Natural killer cell treated with Interleukin-12 subunit alpha and Interleukin-12 subunit beta and Interleukin-15 and Interleukin-18, amount 100 ng/mL, for 72 hours (primary cell): ENCODE measurements around the gene PCNX2. TPM values are rescaled to one million over a fixed set of nuclear protein-coding genes. Genes with fewer than 3 reads are reported as not detected.
"Not testable (repeated sequence)": the region's sequence is repeated elsewhere in the genome, so short reads cannot be mapped to it uniquely, and the experiment has no call there.

Experiments
- ATAC-seq, 2 donors: fragments of 150-1000 bp; cut with Tn5 transposase in 1 of 2; sonication (Bioruptor Pico), chemical (Tn5 transposase) in 1 of 2; 2 replicates each; pipeline ENCODE4 v1.10.0; 2021
- DNase-seq: peaks from one replicate; pipeline ENCODE4 v3.0.0; 2022; ENCODE audit warnings: low spot score
- H3K27ac Mint-ChIP-seq, 2 donors: 1 replicate in 1 of 2; 2 replicates in 1 of 2; pipeline ENCODE4 v1.8.0; 2022; ENCODE audit warnings: mixed read lengths in 2 of 2, mild to moderate bottlenecking in 1 of 2, moderate library complexity in 1 of 2
- H3K27me3 Mint-ChIP-seq, 2 donors: 1 replicate in 1 of 2; 2 replicates in 1 of 2; pipeline ENCODE4 v1.8.0; 2022; ENCODE audit warnings: mixed read lengths in 2 of 2
- H3K36me3 Mint-ChIP-seq: one replicate; pipeline ENCODE4 v1.8.0; 2022; ENCODE audit warnings: mixed read lengths
- H3K4me1 Mint-ChIP-seq, 2 donors: 1 replicate in 1 of 2; 2 replicates in 1 of 2; pipeline ENCODE4 v1.8.0; 2022; ENCODE audit warnings: low read depth in 2 of 2, mixed read lengths in 2 of 2, mild to moderate bottlenecking in 1 of 2
- H3K4me3 Mint-ChIP-seq: one replicate; pipeline ENCODE4 v1.8.0; 2022; ENCODE audit warnings: mixed read lengths
- H3K9me3 Mint-ChIP-seq: 2 replicates; pipeline ENCODE4 v1.8.0; 2022; ENCODE audit warnings: mixed read lengths
- total RNA-seq, 2 donors: library from RNA; stranded (reverse); gene quantifications; one replicate each; pipeline ENCODE4 v1.2.3, GENCODE V29; 2022

PCNX2 gene
- total RNA-seq, 2 donors from 2014 or later, result 7.1 to 30.8 TPM

DNA sequence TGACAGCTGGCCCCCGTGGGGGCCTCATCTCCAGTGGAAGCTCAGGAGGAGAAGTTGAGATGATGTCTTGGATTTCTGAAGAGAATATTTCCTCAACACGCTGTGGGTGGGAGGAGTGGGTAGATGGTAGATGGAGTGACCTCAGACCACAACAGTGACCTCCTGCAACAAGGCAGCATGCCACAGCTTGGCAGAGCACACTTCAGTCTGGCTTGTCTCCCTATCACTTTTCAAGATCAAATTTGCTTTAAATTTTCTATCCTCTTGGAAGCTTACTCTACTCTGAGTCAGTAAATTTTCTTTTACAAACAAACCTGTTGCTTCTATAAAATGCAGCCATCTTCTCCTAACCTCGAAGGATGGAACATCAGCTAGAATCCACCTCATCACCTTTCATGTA, 285.4 kb downstream of the PCNX2 start:
- H3K4me3 Mint-ChIP-seq, result no peak overlapping the region
- peaks cover 0 to 3% of the 10 kb centered on the region in 2 donors for H3K4me1 Mint-ChIP-seq
- H3K36me3 Mint-ChIP-seq, result no peaks in the 10 kb centered on the region
- H3K27me3 Mint-ChIP-seq, result no peaks in the 10 kb centered on the region
- no peak for ATAC-seq
- H3K27ac Mint-ChIP-seq, result no peak overlapping the region
- no peak for DNase-seq
- no peaks in the 10 kb centered on the region for H3K9me3 Mint-ChIP-seq

- Mint-ChIP-seq H3K4me3 (no peak overlapping the region), H3K4me1 (peaks cover 0 to 3% of the 10 kb centered on the region in 2 donors), H3K27ac (no peak overlapping the region), H3K27me3 (no peaks in the 10 kb centered on the region), H3K9me3 (no peaks in the 10 kb centered on the region), H3K36me3 (peaks cover 6% of the 10 kb centered on the region)
- DNase-seq, result no peak
- ATAC-seq, result no peak
Observed at GRCh38 chr1:233006541-233006973, 289.0 kb downstream of the PCNX2 start.

- no peak overlapping the region for H3K27ac Mint-ChIP-seq
- peaks cover 6% of the 10 kb centered on the region for H3K36me3 Mint-ChIP-seq
- no peak overlapping the region for H3K4me3 Mint-ChIP-seq
- H3K9me3 Mint-ChIP-seq, result no peaks in the 10 kb centered on the region
- peaks cover 0 to 3% of the 10 kb centered on the region in 2 donors for H3K4me1 Mint-ChIP-seq
- H3K27me3 Mint-ChIP-seq, result no peaks in the 10 kb centered on the region
- no peak for DNase-seq
- no peak for ATAC-seq
Observed at GRCh38 chr1:233006108-233006507, 289.4 kb downstream of the PCNX2 start.

DNA sequence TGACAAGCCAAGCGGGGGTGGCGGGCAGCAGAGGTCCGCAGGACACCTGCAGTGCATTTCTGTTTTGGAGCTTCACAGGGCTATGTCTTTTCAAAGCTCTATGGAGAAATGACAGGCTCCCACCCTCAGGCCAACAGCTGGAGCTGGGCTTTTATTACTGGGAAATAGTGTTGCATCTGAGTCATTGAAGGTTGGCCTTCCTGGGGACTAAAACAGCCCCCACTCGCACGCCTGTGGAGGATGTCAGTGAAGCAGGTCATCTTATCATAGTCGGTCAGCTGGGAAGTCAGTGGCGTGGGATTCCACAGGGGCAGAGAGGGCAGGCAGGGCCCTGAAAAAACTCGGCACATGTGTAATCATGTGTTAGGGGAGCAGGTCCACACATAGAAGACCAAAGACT, 289.8 kb downstream of the PCNX2 start:
- H3K27me3 Mint-ChIP-seq, result no peaks in the 10 kb centered on the region
- DNase-seq, result no peak
- H3K4me3 Mint-ChIP-seq, result no peak overlapping the region
- H3K4me1 Mint-ChIP-seq, result peaks cover 0 to 3% of the 10 kb centered on the region in 2 donors
- no peaks in the 10 kb centered on the region for H3K9me3 Mint-ChIP-seq
- ATAC-seq, result no peak
- peaks cover 6% of the 10 kb centered on the region for H3K36me3 Mint-ChIP-seq
- no peak overlapping the region for H3K27ac Mint-ChIP-seq

GRCh38 chr1:233005156-233005555, 290.4 kb downstream of the PCNX2 start:
- no peaks in the 10 kb centered on the region for H3K9me3 Mint-ChIP-seq
- DNase-seq, result no peak
- H3K27me3 Mint-ChIP-seq, result no peaks in the 10 kb centered on the region
- no peak overlapping the region for H3K4me3 Mint-ChIP-seq
- ATAC-seq, result no peak
- H3K4me1 Mint-ChIP-seq, result peaks cover 0 to 5% of the 10 kb centered on the region in 2 donors
- H3K27ac Mint-ChIP-seq, result no peak overlapping the region
- peaks cover 6% of the 10 kb centered on the region for H3K36me3 Mint-ChIP-seq

DNA sequence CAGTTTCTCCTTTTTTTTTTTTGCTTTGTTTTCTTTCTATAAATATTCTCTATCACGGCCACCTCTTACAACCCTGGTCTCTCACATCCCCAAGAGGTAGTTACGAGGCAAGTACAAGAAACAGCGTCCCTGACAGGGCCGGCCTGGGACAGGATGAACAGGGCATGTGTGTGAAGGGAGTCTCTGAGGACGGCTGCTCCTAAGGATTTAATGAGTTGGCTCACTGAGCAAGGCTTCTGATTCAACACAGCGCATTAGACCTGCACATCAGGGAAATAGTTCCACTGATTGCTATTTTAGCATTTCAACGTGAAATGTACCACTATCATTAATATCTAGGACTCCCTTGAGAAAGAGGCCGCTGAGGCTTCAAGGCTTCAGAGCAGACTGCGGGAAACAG, 291.1 kb downstream of the PCNX2 start:
- peaks cover 6% of the 10 kb centered on the region for H3K36me3 Mint-ChIP-seq
- no peaks in the 10 kb centered on the region for H3K9me3 Mint-ChIP-seq
- peaks cover 0 to 5% of the 10 kb centered on the region in 2 donors for H3K4me1 Mint-ChIP-seq
- H3K27me3 Mint-ChIP-seq, result no peaks in the 10 kb centered on the region
- no peak for DNase-seq
- ATAC-seq, result no peak
- no peak overlapping the region for H3K4me3 Mint-ChIP-seq
- no peak overlapping the region for H3K27ac Mint-ChIP-seq

DNA sequence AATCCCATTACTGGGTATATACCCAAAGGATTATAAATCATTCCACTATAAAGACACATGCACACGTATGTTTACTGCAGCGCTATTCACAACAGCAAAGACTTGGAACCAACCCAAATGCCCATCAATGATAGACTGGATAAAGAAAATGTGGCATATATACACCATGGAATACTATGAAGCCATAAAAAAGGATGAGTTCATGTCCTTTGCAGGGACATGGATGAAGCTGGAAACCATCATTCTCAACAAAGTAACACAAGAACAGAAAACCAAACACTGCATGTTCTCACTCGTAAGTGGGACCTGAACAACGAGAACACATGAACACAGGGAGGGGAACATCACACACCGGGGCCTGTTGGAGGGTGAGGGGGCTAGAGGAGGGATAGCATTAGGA, 291.9 kb downstream of the PCNX2 start:
- DNase-seq, H3K4me3 Mint-ChIP-seq, H3K9me3 Mint-ChIP-seq, H3K4me1 Mint-ChIP-seq, H3K36me3 Mint-ChIP-seq, H3K27me3 Mint-ChIP-seq, H3K27ac Mint-ChIP-seq, ATAC-seq: not testable (repeated sequence)

DNA sequence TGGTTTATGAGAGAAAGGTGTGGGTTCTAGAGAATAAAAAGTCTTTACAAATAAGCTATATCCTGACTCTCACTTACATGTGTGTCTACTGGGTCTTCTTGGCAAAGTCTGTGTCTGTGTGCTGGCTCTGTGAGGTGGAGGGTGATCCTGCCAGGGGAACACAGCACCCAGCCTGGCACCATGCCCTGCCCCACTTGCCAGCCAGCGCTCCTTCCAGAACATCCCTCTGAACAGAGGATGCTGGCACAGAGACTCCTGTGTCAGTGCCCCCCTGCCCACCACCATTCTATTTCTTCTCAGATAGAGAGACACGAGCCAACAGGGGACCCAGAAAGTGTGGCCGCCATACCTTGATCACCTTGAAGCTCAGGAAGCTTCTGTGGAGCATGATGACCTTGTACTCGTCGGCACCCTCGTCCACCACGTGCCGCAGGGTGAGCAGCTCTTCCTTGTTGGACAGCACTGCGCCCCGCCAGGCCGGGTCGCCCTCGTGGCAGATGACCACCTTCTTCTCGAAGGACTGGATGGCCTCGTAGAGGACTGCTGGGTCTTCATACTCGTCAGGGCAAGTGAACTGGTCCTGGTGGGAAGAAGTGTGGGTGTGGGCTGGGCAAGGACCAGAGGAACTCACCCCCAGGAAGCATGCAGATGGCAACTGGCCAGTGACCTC, 295.4 kb downstream of the PCNX2 start:
- ATAC-seq (no peak), DNase-seq (no peak)
- Mint-ChIP-seq H3K27ac (no peak overlapping the region), H3K4me1 (peaks cover 0 to 2% of the 10 kb centered on the region in 2 donors), H3K27me3 (no peaks in the 10 kb centered on the region), H3K4me3 (no peak overlapping the region), H3K36me3 (peaks cover 16% of the 10 kb centered on the region), H3K9me3 (no peaks in the 10 kb centered on the region)

- Mint-ChIP-seq H3K27me3 (no peaks in the 10 kb centered on the region), H3K9me3 (no peaks in the 10 kb centered on the region), H3K27ac (no peak overlapping the region), H3K36me3 (peaks cover 26% of the 10 kb centered on the region), H3K4me3 (no peak overlapping the region), H3K4me1 (peaks cover 0 to 2% of the 10 kb centered on the region in 2 donors)
- ATAC-seq (no peak), DNase-seq (no peak)
Observed at GRCh38 chr1:232998646-232999045, 296.9 kb downstream of the PCNX2 start.

DNA sequence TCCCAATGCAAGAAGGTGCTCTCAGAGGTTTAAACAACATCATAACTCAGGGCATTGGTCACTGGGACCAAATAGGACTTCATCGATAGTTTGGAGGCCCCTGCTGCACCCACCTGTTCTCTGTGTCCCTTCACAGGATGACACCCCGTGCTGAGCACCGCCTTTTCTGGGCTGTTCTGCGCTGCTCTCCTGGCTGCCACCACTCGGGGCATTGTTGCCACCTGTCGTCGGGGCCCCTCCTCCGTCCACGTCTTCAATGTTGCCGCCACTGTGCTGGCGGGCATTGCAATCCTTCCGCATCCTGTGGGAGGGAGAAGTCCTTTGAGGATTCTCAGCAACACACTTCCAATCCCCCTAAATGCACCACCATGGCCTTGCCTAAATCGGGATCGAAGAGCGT, 297.4 kb downstream of the PCNX2 start:
- H3K27ac Mint-ChIP-seq, result no peak overlapping the region
- H3K4me1 Mint-ChIP-seq, result peaks cover 0 to 2% of the 10 kb centered on the region in 2 donors

DNA sequence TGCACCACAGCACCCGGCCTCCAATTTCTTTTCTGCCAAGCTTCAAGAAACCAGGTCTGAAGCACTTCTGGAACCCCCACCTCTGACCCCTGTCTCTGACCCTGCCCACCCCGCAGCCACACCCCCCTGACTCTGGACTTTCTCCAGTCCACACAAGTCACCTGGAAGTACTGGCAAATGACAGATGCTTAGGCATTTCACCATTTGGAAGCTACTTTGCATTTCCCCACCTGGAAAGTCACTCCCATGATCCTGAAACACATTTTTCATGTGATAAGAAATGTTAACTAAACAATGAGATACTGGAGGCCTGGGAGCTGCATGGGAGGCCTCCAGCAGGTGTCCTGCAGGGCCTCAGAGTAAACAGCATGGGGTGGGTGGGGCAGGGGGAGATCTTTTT, 299.4 kb downstream of the PCNX2 start:
- no peak overlapping the region for H3K27ac Mint-ChIP-seq
- peaks cover 0 to 2% of the 10 kb centered on the region in 2 donors for H3K4me1 Mint-ChIP-seq
- H3K9me3 Mint-ChIP-seq, result no peaks in the 10 kb centered on the region
- no peak overlapping the region for H3K4me3 Mint-ChIP-seq
- no peaks in the 10 kb centered on the region for H3K27me3 Mint-ChIP-seq
- H3K36me3 Mint-ChIP-seq, result peaks cover 27% of the 10 kb centered on the region
- ATAC-seq (no peak), DNase-seq (no peak)

More for the DNA sequence above, 297.4 kb downstream of the PCNX2 start:
- no peak overlapping the region for H3K4me3 Mint-ChIP-seq
- ATAC-seq, result no peak
- H3K27me3 Mint-ChIP-seq, result no peaks in the 10 kb centered on the region
- DNase-seq, result no peak
- H3K9me3 Mint-ChIP-seq, result no peaks in the 10 kb centered on the region
- peaks cover 29% of the 10 kb centered on the region for H3K36me3 Mint-ChIP-seq

DNA sequence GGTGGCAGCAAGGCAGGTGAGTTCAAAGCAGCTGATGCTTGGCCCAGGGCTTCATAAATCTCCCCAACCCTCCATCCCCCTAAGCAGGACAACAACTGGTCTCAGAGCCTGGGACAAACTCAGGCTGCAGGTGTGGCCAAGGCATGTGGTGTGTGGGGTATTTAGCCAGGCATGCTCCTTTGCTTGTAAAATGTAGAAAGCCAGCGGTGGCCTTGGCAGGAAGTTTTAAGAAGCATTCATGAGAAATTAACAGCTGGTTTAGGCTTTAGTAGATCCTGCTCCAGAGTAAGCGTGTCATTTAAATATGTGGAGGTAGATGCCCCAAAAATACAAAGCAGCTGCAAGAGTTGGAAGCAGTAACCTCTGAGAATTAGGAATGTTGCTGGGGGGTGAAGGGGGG, 300.3 kb downstream of the PCNX2 start:
- Mint-ChIP-seq H3K9me3 (no peaks in the 10 kb centered on the region), H3K27ac (no peak overlapping the region), H3K36me3 (peaks cover 27% of the 10 kb centered on the region), H3K27me3 (no peaks in the 10 kb centered on the region), H3K4me3 (no peak overlapping the region), H3K4me1 (no peaks in the 10 kb centered on the region)
- ATAC-seq (no peak), DNase-seq (no peak)

DNA sequence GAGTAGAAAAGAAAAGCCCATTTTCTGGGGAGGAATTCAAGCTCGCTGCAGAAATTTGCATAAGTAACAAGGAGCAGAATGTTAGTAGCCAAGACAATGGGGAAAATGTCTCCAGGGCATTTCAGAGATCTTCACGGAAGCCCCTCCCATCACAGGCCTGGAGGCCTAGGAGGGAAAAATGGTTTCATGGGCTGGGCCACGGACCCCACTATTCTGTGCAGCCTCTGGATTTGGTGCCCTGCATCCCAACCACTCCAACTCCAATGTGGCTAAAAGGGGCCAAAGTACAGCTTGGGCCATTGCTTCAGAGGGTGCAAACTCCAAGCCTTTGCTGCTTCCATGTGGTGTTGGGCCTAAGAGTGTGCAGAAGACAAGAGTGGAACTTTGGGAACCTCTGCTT, 302.0 kb downstream of the PCNX2 start:
- Mint-ChIP-seq H3K4me1 (no peaks in the 10 kb centered on the region), H3K9me3 (no peaks in the 10 kb centered on the region), H3K4me3 (no peak overlapping the region), H3K36me3 (peaks cover 27% of the 10 kb centered on the region), H3K27ac (no peak overlapping the region), H3K27me3 (no peaks in the 10 kb centered on the region)
- DNase-seq (no peak), ATAC-seq (no peak)

GRCh38 chr1:232992227-232992626, 303.3 kb downstream of the PCNX2 start:
- H3K4me1 Mint-ChIP-seq, result no peaks in the 10 kb centered on the region
- DNase-seq, result no peak
- ATAC-seq, result no peak
- H3K36me3 Mint-ChIP-seq, result peaks cover 27% of the 10 kb centered on the region
- no peak overlapping the region for H3K4me3 Mint-ChIP-seq
- H3K9me3 Mint-ChIP-seq, result no peaks in the 10 kb centered on the region
- no peak overlapping the region for H3K27ac Mint-ChIP-seq
- H3K27me3 Mint-ChIP-seq, result no peaks in the 10 kb centered on the region

GRCh38 chr1:232991238-232991637, 304.3 kb downstream of the PCNX2 start:
- Mint-ChIP-seq H3K27ac (peak overlapping the region in 1 of 2 donors; percentile 59), H3K36me3 (peaks cover 17% of the 10 kb centered on the region), H3K4me3 (no peak overlapping the region), H3K27me3 (no peaks in the 10 kb centered on the region), H3K9me3 (no peaks in the 10 kb centered on the region), H3K4me1 (no peaks in the 10 kb centered on the region)
- DNase-seq (no peak), ATAC-seq (peak in 1 of 2 donors; percentile 35)
